Esophagus squamous epithelium (tissue), 4 donors: ENCODE data around the gene QPRT.

Source experiments
- CTCF ChIP-seq, 6 experiments: fragments of 450-650 bp in 4 of 6; fragments of 200-600 bp in 2 of 6; sonication (generic) in 2 of 6; IDR thresholded peaks; one replicate each; pipeline ENCODE4 v1.5.1; 2016 to 2019; ENCODE audit warnings: antibody characterized with exemption in 6 of 6, mild to moderate bottlenecking in 4 of 6, moderate library complexity in 4 of 6
- POLR2A ChIP-seq, 4 donors: fragments of 450-650 bp; IDR thresholded peaks; one replicate each; pipeline ENCODE4 v1.6.1; 2017; ENCODE audit warnings: antibody characterized with exemption in 4 of 4, mild to moderate bottlenecking in 4 of 4, moderate library complexity in 3 of 4

GRCh38 chr16:29708917-29709600, 30.1 kb downstream of the QPRT start:
- TF ChIP-seq CTCF (IDR thresholded peaks at IDR 0.05) (no peak), POLR2A (IDR thresholded peaks at IDR 0.05) (no peak)
